HEK293 (cell line): ENCODE results near the gene SPTAN1.

Experiments
- MEIS1 ChIP-seq: sonication (generic); formaldehyde crosslinking; IDR thresholded peaks from 2 replicates; pipeline ENCODE4 v1.8.1; 2022; ENCODE audit warnings: missing genetic modification reagents, mild to moderate bottlenecking, borderline replicate concordance
- TCF7L2 ChIP-seq: IDR thresholded peaks from 2 replicates; pipeline ENCODE4 v1.6.1; 2011; ENCODE audit warnings: low read depth, mild to moderate bottlenecking, inconsistent platforms, low read length, moderate library complexity, borderline replicate concordance
- ZBTB7A ChIP-seq: fragments of 450-650 bp; formaldehyde crosslinking; IDR thresholded peaks from 2 replicates; pipeline ENCODE4 v1.5.1; 2016; ENCODE audit warnings: low read depth, missing biosample characterization, missing genetic modification characterization
- ZNF394 ChIP-seq: fragments of 450-650 bp; formaldehyde crosslinking; IDR thresholded peaks from 2 replicates; pipeline ENCODE4 v1.5.1; 2016; ENCODE audit warnings: missing biosample characterization, missing genetic modification characterization, mild to moderate bottlenecking, moderate library complexity, borderline replicate concordance
- ZNF555 ChIP-seq: fragments of 450-650 bp; formaldehyde crosslinking; conservative IDR thresholded peaks from 2 replicates; pipeline ENCODE4 v1.5.1; 2017; ENCODE audit warnings: missing biosample characterization, mild to moderate bottlenecking, missing genetic modification characterization, inconsistent platforms
- TF ChIP-seq, protein P1 (sequence below): fragments of 450-650 bp; formaldehyde crosslinking; IDR thresholded peaks from 2 replicates; pipeline ENCODE4 v1.5.1; 2016; ENCODE audit warnings: missing biosample characterization, missing genetic modification characterization, borderline replicate concordance

GRCh38 chr9:128588581-128589233, 36.3 kb downstream of the SPTAN1 start:
- TF ChIP-seq TCF7L2 (no peak), ZBTB7A (tag by site-specific recombination) (no peak), ZNF394 (tag by site-specific recombination) (no peak), MEIS1 (no peak), ZNF555 (tag by site-specific recombination) (no peak)
- TF ChIP-seq, protein P1, sequence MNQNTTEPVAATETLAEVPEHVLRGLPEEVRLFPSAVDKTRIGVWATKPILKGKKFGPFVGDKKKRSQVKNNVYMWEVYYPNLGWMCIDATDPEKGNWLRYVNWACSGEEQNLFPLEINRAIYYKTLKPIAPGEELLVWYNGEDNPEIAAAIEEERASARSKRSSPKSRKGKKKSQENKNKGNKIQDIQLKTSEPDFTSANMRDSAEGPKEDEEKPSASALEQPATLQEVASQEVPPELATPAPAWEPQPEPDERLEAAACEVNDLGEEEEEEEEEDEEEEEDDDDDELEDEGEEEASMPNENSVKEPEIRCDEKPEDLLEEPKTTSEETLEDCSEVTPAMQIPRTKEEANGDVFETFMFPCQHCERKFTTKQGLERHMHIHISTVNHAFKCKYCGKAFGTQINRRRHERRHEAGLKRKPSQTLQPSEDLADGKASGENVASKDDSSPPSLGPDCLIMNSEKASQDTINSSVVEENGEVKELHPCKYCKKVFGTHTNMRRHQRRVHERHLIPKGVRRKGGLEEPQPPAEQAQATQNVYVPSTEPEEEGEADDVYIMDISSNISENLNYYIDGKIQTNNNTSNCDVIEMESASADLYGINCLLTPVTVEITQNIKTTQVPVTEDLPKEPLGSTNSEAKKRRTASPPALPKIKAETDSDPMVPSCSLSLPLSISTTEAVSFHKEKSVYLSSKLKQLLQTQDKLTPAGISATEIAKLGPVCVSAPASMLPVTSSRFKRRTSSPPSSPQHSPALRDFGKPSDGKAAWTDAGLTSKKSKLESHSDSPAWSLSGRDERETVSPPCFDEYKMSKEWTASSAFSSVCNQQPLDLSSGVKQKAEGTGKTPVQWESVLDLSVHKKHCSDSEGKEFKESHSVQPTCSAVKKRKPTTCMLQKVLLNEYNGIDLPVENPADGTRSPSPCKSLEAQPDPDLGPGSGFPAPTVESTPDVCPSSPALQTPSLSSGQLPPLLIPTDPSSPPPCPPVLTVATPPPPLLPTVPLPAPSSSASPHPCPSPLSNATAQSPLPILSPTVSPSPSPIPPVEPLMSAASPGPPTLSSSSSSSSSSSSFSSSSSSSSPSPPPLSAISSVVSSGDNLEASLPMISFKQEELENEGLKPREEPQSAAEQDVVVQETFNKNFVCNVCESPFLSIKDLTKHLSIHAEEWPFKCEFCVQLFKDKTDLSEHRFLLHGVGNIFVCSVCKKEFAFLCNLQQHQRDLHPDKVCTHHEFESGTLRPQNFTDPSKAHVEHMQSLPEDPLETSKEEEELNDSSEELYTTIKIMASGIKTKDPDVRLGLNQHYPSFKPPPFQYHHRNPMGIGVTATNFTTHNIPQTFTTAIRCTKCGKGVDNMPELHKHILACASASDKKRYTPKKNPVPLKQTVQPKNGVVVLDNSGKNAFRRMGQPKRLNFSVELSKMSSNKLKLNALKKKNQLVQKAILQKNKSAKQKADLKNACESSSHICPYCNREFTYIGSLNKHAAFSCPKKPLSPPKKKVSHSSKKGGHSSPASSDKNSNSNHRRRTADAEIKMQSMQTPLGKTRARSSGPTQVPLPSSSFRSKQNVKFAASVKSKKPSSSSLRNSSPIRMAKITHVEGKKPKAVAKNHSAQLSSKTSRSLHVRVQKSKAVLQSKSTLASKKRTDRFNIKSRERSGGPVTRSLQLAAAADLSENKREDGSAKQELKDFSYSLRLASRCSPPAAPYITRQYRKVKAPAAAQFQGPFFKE (tag by site-specific recombination) = no peak
